NCI-H2196 treated with DMSO at 0.1 percent for 48 hours (cell line): Measurements from ENCODE around the gene XIRP1.
"Not testable (repeated sequence)": the region's sequence is repeated elsewhere in the genome, so short reads cannot be mapped to it uniquely, and the experiment has no call there.

Experiments used
- DNase-seq: peaks from one replicate; lab custom pipeline; 2025; ENCODE audit not compliant: unreplicated experiment; lab: John Stamatoyannopoulos, UW

XIRP1 gene

GRCh38 chr3:39192490-39193092 is at the start of gene XIRP1:
XIRP1 (minus strand) TSS chr3:39192595; CDS start chr3:39189445, 3,150 bp downstream.
- no peak for DNase-seq

- no peak for DNase-seq
Observed at GRCh38 chr3:39241561-39241960, 49.2 kb upstream of the XIRP1 start.

- no peak for DNase-seq
Observed at GRCh38 chr3:39237027-39237426, 44.6 kb upstream of the XIRP1 start.

GRCh38 chr3:39234651-39235050 is 42.3 kb upstream of the XIRP1 start:
- no peak for DNase-seq

GRCh38 chr3:39232859-39233258 is 40.5 kb upstream of the XIRP1 start:
- no peak for DNase-seq

GRCh38 chr3:39230453-39230852 is 38.1 kb upstream of the XIRP1 start:
- no peak for DNase-seq

- no peak for DNase-seq
Observed at GRCh38 chr3:39228496-39228895, 36.1 kb upstream of the XIRP1 start.

- DNase-seq: not testable (repeated sequence)
Observed at GRCh38 chr3:39227596-39227995, 35.2 kb upstream of the XIRP1 start.

GRCh38 chr3:39226106-39226741 is 33.8 kb upstream of the XIRP1 start:
- no peak for DNase-seq

GRCh38 chr3:39224288-39224687 is 31.9 kb upstream of the XIRP1 start:
- DNase-seq: no peak

- no peak for DNase-seq
Observed at GRCh38 chr3:39222939-39223338, 30.5 kb upstream of the XIRP1 start.

- no peak for DNase-seq
Observed at GRCh38 chr3:39222462-39222861, 30.1 kb upstream of the XIRP1 start.

- no peak for DNase-seq
Observed at GRCh38 chr3:39221141-39221530, 28.7 kb upstream of the XIRP1 start.

- DNase-seq: no peak
Observed at GRCh38 chr3:39220407-39221140, 28.2 kb upstream of the XIRP1 start.

- no peak for DNase-seq
Observed at GRCh38 chr3:39219702-39220101, 27.3 kb upstream of the XIRP1 start.

- no peak for DNase-seq
Observed at GRCh38 chr3:39216176-39216790, 23.9 kb upstream of the XIRP1 start.

- DNase-seq: no peak
Observed at GRCh38 chr3:39213613-39214012, 21.2 kb upstream of the XIRP1 start.

- DNase-seq: no peak
Observed at GRCh38 chr3:39212665-39213064, 20.3 kb upstream of the XIRP1 start.

- no peak for DNase-seq
Observed at GRCh38 chr3:39211332-39212130, 19.1 kb upstream of the XIRP1 start.

GRCh38 chr3:39210078-39210477 is 17.7 kb upstream of the XIRP1 start:
- DNase-seq: no peak

GRCh38 chr3:39209329-39209970 is 17.1 kb upstream of the XIRP1 start:
- DNase-seq: no peak
